Endodermal cell (in vitro differentiated cells): ENCODE measurements around the gene SSB. TPM values are rescaled to one million over a fixed set of nuclear protein-coding genes. Genes with fewer than 3 reads are reported as not detected.
A peak's percentile ranks its signal among the peaks of the same experiment; 100 is the strongest.
"Not testable (repeated sequence)": the region's sequence is repeated elsewhere in the genome, so short reads cannot be mapped to it uniquely, and the experiment has no call there.

ENCODE experiments used
- DNase-seq: peaks from one replicate; pipeline ENCODE4 v3.0.0-alpha.2; 2017
- H3K27ac ChIP-seq: 2 replicates; pipeline ENCODE4 v1.5.1; 2013; ENCODE audit warnings: mild to moderate bottlenecking, low read depth, low read length, moderate library complexity
- H3K27me3 ChIP-seq: 2 replicates; pipeline ENCODE4 v1.6.1; 2013; ENCODE audit warnings: mild to moderate bottlenecking, low read length, moderate library complexity; ENCODE audit not compliant: insufficient read depth, control insufficient read depth, poor library complexity, severe bottlenecking
- H3K36me3 ChIP-seq: 2 replicates; pipeline ENCODE4 v1.7.0; 2013; ENCODE audit warnings: mild to moderate bottlenecking, low read length, moderate library complexity; ENCODE audit not compliant: control insufficient read depth, insufficient read depth
- H3K4me1 ChIP-seq: one replicate; pipeline ENCODE4 v1.7.0; 2013; ENCODE audit warnings: low read length; ENCODE audit not compliant: control insufficient read depth, insufficient read depth
- H3K4me3 ChIP-seq: 2 replicates; pipeline ENCODE4 v1.5.1; 2013; ENCODE audit warnings: mild to moderate bottlenecking, low read length, moderate library complexity
- H3K9ac ChIP-seq: 2 replicates; pipeline ENCODE4 v1.6.1; 2013; ENCODE audit warnings: mild to moderate bottlenecking, low read length, moderate library complexity; ENCODE audit not compliant: poor library complexity, severe bottlenecking; ENCODE audit errors: extremely low read depth
- H3K9me3 ChIP-seq: 2 replicates; pipeline ENCODE4 v1.6.1; 2013; ENCODE audit warnings: mild to moderate bottlenecking, low read length, moderate library complexity; ENCODE audit not compliant: control insufficient read depth
- H3K27ac Mint-ChIP-seq: 2 replicates; pipeline ENCODE4 v1.8.0; 2020; ENCODE audit warnings: mixed read lengths
- H3K27me3 Mint-ChIP-seq: 2 replicates; pipeline ENCODE4 v1.8.0; 2021; ENCODE audit warnings: mild to moderate bottlenecking, mixed read lengths; ENCODE audit not compliant: insufficient read depth
- H3K36me3 Mint-ChIP-seq: 2 replicates; pipeline ENCODE4 v1.8.0; 2020; ENCODE audit warnings: low read depth, mixed read lengths
- H3K4me1 Mint-ChIP-seq: 2 replicates; pipeline ENCODE4 v1.8.0; 2020; ENCODE audit warnings: mixed read lengths
- H3K4me3 Mint-ChIP-seq: 2 replicates; pipeline ENCODE4 v1.8.0; 2020; ENCODE audit warnings: mild to moderate bottlenecking, moderate library complexity, mixed read lengths
- H3K9me3 Mint-ChIP-seq: 2 replicates; pipeline ENCODE4 v1.8.0; 2020; ENCODE audit warnings: mild to moderate bottlenecking, mixed read lengths
- WGBS, 2 experiments: methylation state at CpG; one replicate each; pipeline versions ENCODE4 v1.1.5 to v1.1.7; 2013; ENCODE audit warnings: missing lambda C conversion rate in 2 of 2, mixed read lengths in 1 of 2; ENCODE audit not compliant: insufficient coverage in 1 of 2, insufficient read length in 1 of 2; 5-methylcytosine and 5-hydroxymethylcytosine counted together
- total RNA-seq, 2 donors: library from RNA; stranded (reverse); fragmentation: NEBNext Ultra II Directional in 1 of 2; extraction: Animal tissue kit (Norgen Biotek cat#: 25700) in 1 of 2; gene quantifications; 2 replicates in 1 of 2; 3 replicates in 1 of 2; pipeline ENCODE4 v1.2.1, GENCODE V29; 2021
- TF ChIP-seq, protein P1 (sequence below): fragments of 200-600 bp; sonication (generic); conservative IDR thresholded peaks from 2 replicates; pipeline ENCODE4 v1.5.0; 2021; ENCODE audit warnings: antibody characterized with exemption, mild to moderate bottlenecking

The SSB gene
- total RNA-seq, 2 donors from 2014 or later = 182 to 208 TPM

DNA sequence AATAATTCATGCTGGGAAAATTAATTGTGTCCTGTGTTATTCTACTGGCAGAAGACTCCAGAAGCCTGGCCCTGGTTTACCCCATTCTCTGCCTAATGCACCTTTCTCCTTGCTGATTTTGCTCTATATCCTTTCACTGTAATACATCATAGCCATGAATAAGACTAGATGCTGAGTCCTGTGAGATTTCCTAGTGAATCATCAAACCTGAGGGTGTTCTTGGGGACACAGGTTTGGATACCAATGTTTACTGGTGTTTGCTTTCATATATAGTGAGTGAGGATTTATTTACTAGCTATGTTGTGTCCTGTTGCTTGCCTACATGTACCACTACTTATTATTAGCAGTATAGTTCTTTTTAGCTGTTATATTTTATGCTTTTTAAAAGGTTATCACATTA is 19.6 kb downstream of the SSB start:
- Histone ChIP-seq H3K27me3 (no peaks in the 10 kb centered on the region), H3K4me1 (peaks cover 2% of the 10 kb centered on the region), H3K9ac (no peak overlapping the region), H3K4me3 (no peak overlapping the region), H3K9me3 (peaks cover 20% of the 10 kb centered on the region), H3K36me3 (peaks cover 82% of the 10 kb centered on the region), H3K27ac (no peak overlapping the region)
- H3K36me3 Mint-ChIP-seq = peaks cover 75% of the 10 kb centered on the region
- no peak overlapping the region for H3K27ac Mint-ChIP-seq
- DNase-seq = no peak
- no peak overlapping the region for H3K4me3 Mint-ChIP-seq
- H3K4me1 Mint-ChIP-seq = peaks cover 10% of the 10 kb centered on the region
- peaks cover 24% of the 10 kb centered on the region for H3K9me3 Mint-ChIP-seq
- H3K27me3 Mint-ChIP-seq = no peaks in the 10 kb centered on the region
- TF ChIP-seq, protein P1, sequence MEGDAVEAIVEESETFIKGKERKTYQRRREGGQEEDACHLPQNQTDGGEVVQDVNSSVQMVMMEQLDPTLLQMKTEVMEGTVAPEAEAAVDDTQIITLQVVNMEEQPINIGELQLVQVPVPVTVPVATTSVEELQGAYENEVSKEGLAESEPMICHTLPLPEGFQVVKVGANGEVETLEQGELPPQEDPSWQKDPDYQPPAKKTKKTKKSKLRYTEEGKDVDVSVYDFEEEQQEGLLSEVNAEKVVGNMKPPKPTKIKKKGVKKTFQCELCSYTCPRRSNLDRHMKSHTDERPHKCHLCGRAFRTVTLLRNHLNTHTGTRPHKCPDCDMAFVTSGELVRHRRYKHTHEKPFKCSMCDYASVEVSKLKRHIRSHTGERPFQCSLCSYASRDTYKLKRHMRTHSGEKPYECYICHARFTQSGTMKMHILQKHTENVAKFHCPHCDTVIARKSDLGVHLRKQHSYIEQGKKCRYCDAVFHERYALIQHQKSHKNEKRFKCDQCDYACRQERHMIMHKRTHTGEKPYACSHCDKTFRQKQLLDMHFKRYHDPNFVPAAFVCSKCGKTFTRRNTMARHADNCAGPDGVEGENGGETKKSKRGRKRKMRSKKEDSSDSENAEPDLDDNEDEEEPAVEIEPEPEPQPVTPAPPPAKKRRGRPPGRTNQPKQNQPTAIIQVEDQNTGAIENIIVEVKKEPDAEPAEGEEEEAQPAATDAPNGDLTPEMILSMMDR = no peak

DNA sequence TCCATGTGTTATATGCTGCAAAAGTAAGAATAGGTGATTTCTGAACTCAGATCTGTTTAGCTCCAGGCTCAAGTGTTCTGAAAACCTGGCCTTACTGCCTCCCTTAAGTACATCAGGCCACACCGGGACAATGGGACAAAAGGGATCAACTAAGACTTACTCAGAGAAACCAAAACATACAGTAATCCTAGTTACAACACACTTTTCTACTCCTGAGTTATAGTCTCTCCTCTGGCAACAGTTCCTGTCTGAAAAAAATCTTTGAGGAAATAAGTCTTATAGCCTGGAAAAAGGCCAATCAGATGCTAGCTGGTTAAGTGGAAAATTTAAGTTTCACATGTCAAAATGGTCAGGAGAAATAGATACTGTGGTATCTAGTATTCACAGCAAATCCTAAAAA is 20.4 kb downstream of the SSB start:
- Mint-ChIP-seq H3K4me1 (peaks cover 11% of the 10 kb centered on the region), H3K4me3 (no peak overlapping the region), H3K36me3 (peaks cover 66% of the 10 kb centered on the region), H3K27ac (peak overlapping the region; percentile 27), H3K9me3 (peaks cover 24% of the 10 kb centered on the region), H3K27me3 (no peaks in the 10 kb centered on the region)
- Histone ChIP-seq H3K27ac (no peak overlapping the region), H3K36me3 (peaks cover 74% of the 10 kb centered on the region), H3K4me1 (peaks cover 2% of the 10 kb centered on the region), H3K9me3 (peaks cover 20% of the 10 kb centered on the region), H3K27me3 (no peaks in the 10 kb centered on the region), H3K9ac (no peak overlapping the region), H3K4me3 (no peak overlapping the region)
- TF ChIP-seq, protein P1 = no peak
- WGBS, 2 experiments = 90 to 100% methylated on average over 1 of the region's 1 CpG
- DNase-seq = no peak

DNA sequence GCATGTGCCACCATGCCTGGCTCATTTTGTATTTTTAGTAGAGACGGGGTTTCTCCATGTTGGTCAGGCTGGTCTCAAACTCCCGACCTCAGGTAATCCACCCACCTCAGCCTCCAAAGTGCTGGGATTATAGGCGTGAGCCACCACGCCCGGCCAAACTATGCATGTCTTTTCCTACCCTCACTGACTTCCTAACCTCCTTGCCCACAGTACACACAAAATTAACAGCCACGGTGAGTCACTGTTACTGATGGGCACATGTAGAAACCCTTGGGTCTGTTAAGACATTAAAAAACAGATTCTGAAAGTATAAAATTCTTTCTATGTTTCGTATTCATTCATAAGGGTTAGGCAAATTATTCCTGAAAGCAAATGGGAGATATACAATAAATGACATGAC is 21.4 kb downstream of the SSB start:
- H3K4me1 Mint-ChIP-seq = peaks cover 11% of the 10 kb centered on the region

DNA sequence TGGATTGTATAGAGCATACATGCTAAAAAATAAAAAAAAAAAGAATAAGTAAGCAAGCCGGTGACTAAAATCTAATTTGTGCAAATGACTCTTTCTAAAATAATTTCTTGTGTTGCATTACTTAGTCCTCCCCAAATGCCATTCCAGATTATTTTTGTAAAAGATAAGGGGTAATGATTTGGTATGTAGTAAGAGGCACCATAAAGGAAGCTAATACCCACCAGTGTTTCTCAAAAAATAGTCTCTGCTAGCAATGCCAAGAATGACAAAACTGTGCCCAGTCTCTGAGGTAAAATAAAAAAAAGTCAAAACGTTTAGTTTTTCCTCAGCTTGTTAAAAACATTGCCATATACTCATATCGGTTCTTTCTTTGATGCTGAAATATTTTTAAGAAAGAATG is 23.4 kb downstream of the SSB start:
- Mint-ChIP-seq H3K4me3 (no peak overlapping the region), H3K4me1 (peaks cover 11% of the 10 kb centered on the region), H3K27ac (no peak overlapping the region), H3K36me3 (peaks cover 39% of the 10 kb centered on the region), H3K27me3 (peaks cover 4% of the 10 kb centered on the region), H3K9me3 (peaks cover 7% of the 10 kb centered on the region)
- Histone ChIP-seq H3K4me1 (peaks cover 2% of the 10 kb centered on the region), H3K9ac (no peak overlapping the region), H3K4me3 (no peak overlapping the region), H3K27me3 (no peaks in the 10 kb centered on the region), H3K36me3 (peaks cover 46% of the 10 kb centered on the region), H3K9me3 (peaks cover 6% of the 10 kb centered on the region), H3K27ac (no peak overlapping the region)
- WGBS, 2 experiments = 86 to 90% methylated on average over 2 of the region's 3 CpGs
- TF ChIP-seq, protein P1 = no peak
- DNase-seq = no peak

More for the DNA sequence above, 21.4 kb downstream of the SSB start:
- not testable (repeated sequence) for H3K4me1 ChIP-seq, H3K27ac Mint-ChIP-seq, H3K27me3 Mint-ChIP-seq, H3K27ac ChIP-seq, H3K4me3 Mint-ChIP-seq, DNase-seq, H3K9ac ChIP-seq, H3K4me3 ChIP-seq, H3K27me3 ChIP-seq
- whole genome bisulfite sequencing, 2 experiments = 94 to 96% methylated on average over 4 to 6 of the region's 7 CpGs
- Mint-ChIP-seq H3K36me3 (peaks cover 58% of the 10 kb centered on the region), H3K9me3 (peaks cover 18% of the 10 kb centered on the region)
- Histone ChIP-seq H3K36me3 (peaks cover 66% of the 10 kb centered on the region), H3K9me3 (peaks cover 16% of the 10 kb centered on the region)
